GM12873 (cell line): ENCODE measurements around the gene HVCN1.

ENCODE experiments used
- CTCF ChIP-seq: IDR thresholded peaks from 2 replicates; pipeline ENCODE4 v1.5.1; 2012; ENCODE audit warnings: low read depth, mild to moderate bottlenecking, moderate library complexity, low read length, control low read depth; ENCODE audit not compliant: insufficient read depth; ENCODE audit errors: missing control alignments

Gene HVCN1, protein sequence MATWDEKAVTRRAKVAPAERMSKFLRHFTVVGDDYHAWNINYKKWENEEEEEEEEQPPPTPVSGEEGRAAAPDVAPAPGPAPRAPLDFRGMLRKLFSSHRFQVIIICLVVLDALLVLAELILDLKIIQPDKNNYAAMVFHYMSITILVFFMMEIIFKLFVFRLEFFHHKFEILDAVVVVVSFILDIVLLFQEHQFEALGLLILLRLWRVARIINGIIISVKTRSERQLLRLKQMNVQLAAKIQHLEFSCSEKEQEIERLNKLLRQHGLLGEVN

DNA sequence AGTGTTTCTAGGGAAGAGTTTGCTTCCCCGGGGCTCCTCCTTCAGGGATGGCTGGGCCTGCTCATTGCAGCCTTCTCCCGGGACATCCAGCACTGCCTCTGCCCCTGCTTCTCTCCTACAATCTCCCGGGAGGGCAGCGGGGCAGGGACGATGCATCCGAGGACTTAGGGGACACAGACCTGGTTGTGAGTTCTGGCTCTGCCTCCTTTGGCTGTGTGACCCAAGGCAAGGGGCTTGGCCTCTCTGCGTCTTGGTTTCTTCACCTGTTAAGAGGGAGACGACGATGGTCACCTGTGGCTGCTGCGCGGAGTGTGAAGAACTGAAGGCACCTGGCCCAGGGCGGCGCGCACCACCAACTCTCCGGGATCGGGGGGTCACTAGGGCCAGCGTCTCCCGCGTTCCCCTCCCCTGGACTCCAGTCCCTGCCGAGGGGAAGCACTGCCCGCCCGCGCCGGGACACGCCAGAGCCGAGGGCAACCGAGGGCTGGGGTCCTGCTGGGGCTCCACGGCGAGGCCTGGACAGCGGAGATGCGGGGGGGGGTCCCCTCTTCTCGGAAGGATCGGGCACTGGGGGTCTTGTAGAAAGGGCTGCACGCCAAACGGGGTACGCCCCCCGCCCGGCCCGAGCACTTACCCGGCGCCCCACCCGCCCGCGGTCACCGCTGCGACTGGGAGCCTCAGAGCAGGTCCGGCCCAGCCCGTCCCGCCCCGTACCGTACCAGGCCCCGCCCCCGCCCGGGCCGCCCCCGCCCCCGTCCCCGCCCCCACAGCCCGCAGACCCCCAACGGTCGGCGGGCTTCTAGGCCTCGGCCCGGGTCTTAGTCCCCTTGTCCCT lies at the start of gene HVCN1:
Gene HVCN1 (minus strand): TSS at position 670 of the 835 bp plus-strand sequence. CDS start 5,870 bp downstream, outside the sequence.
- TF ChIP-seq CTCF = no peak

GRCh38 chr12:110737532-110737931 lies 48.6 kb upstream of the HVCN1 start:
- no peak for TF ChIP-seq CTCF

GRCh38 chr12:110733900-110734299 lies 45.0 kb upstream of the HVCN1 start:
- TF ChIP-seq CTCF = no peak

DNA sequence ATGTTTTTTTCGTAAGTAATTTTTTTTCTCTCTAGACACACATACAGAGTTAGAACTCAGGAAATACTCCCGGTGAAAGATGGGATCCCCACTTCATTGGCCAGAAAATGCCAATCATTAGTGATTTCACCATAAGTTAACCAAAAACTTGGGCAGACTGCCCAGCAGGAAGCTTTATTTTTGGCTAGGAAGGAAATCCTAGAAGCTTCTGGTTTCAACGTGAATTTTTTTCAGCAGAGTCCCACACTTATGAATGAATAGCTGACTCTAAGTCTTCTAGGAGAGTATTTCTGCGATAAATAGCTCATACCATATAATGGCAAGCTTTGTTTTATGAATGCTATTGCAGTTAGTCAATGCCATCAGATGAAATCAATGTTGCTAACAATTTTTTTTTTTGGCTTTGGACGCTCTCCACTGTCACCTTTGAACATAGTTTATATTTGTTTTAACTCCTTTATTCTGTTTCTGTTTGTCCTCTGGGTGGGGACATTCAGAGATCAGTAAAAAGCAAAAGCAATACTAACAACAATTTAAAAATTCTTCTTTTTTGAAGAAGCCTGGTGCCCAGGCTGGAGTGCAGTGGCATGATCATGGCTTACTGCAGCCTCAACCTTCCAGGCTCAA lies 44.3 kb upstream of the HVCN1 start:
- TF ChIP-seq CTCF = no peak

GRCh38 chr12:110732572-110732971 lies 43.7 kb upstream of the HVCN1 start:
- TF ChIP-seq CTCF = no peak

DNA sequence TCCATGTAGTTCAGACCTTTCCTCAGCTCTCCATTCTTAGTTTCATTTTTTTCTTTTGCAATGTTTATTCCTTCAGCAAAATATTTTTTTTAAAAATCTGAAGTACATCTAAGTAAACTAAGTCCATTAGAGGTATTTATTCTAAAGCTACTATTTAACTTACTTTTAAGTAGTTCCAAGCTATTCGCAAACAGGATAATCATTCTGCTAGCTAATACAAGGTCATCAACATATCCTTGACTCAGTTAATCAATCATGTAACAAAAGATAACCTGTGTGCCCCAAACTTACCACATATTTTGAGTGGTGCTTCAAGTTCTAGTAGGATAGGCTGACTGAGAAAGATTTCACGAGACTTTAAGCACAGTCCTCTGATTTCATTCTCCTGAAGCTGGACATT lies 42.6 kb upstream of the HVCN1 start:
- TF ChIP-seq CTCF = no peak

DNA sequence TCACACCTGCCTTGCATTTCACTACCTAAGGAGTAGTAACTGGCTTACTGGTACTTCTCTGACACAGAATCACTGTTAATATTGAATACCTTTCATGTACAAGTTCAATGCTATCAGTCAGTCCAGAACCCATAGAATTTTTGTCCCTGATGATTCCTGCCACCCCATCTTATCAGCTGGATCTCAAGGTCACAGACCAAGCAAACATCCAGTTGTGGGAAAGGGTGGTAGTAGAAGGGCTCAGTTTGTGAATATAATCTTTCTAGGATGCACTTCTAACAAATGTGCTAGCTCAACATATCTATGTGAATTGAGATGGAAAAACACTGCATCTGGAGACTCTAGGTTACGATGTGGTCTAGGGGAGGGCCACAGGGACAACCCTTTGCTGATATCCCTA lies 39.7 kb upstream of the HVCN1 start:
- TF ChIP-seq CTCF = no peak
